ENCODE data around the gene VPS13C.

GRCh38 chr15:61906961-61907752 is 153.1 kb downstream of the VPS13C start:
- no peak for TF ChIP-seq CTCF (IDR thresholded peaks at IDR 0.05)
- no peak for TF ChIP-seq ZFX (IDR thresholded peaks at IDR 0.05; ENCODE audit: borderline replicate concordance)

Data from 22Rv1 (cell line).